Nephron progenitor cell (in vitro differentiated cells): ENCODE data around the gene BLOC1S5.

Experiments
- DNase-seq: peaks from one replicate; pipeline ENCODE4 v3.0.0; 2021
- H3K27ac Mint-ChIP-seq: 2 replicates; pipeline ENCODE4 v1.8.0; 2021; ENCODE audit warnings: mild to moderate bottlenecking, moderate library complexity, mixed read lengths
- H3K27me3 Mint-ChIP-seq: 2 replicates; pipeline ENCODE4 v1.8.0; 2021; ENCODE audit warnings: mild to moderate bottlenecking, low read depth, mixed read lengths; ENCODE audit not compliant: poor library complexity
- H3K36me3 Mint-ChIP-seq: 2 replicates; pipeline ENCODE4 v1.8.0; 2021; ENCODE audit warnings: low read depth, mixed read lengths
- H3K4me1 Mint-ChIP-seq: 2 replicates; pipeline ENCODE4 v1.8.0; 2021; ENCODE audit warnings: mixed read lengths
- H3K4me3 Mint-ChIP-seq: 2 replicates; pipeline ENCODE4 v1.8.0; 2021; ENCODE audit warnings: mild to moderate bottlenecking, moderate library complexity, mixed read lengths
- H3K9me3 Mint-ChIP-seq: 2 replicates; pipeline ENCODE4 v1.8.0; 2021; ENCODE audit warnings: mild to moderate bottlenecking, moderate library complexity, mixed read lengths
- TF ChIP-seq, protein P1 (sequence below): fragments of 200-600 bp; sonication (generic); IDR thresholded peaks from 2 replicates; pipeline ENCODE4 v1.5.0; 2021; ENCODE audit warnings: antibody characterized with exemption

The BLOC1S5 gene

DNA sequence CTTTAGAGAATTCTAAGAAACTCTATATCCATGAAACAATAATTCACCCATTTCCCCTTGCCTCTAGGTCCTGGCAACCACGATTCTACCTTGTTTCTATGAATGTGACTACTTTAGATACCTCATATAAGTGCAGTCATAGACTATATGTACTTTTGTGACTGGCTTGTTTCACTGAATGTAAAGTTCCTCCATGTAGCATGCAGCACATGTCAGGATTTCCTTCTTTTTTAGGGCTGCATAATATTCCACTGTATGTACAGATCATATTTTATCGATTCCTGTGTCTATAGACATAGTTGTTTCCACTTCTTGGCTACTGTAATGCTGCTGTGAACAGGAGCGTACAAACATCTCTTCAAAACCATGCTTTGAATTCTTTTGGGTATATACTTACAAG, 26.5 kb upstream of the BLOC1S5 start:
- no peak for DNase-seq
- Mint-ChIP-seq H3K36me3 (peaks cover 94% of the 10 kb centered on the region), H3K27ac (no peak overlapping the region), H3K4me3 (no peak overlapping the region), H3K9me3 (peaks cover 40% of the 10 kb centered on the region), H3K27me3 (no peaks in the 10 kb centered on the region), H3K4me1 (no peaks in the 10 kb centered on the region)
- TF ChIP-seq, protein P1, sequence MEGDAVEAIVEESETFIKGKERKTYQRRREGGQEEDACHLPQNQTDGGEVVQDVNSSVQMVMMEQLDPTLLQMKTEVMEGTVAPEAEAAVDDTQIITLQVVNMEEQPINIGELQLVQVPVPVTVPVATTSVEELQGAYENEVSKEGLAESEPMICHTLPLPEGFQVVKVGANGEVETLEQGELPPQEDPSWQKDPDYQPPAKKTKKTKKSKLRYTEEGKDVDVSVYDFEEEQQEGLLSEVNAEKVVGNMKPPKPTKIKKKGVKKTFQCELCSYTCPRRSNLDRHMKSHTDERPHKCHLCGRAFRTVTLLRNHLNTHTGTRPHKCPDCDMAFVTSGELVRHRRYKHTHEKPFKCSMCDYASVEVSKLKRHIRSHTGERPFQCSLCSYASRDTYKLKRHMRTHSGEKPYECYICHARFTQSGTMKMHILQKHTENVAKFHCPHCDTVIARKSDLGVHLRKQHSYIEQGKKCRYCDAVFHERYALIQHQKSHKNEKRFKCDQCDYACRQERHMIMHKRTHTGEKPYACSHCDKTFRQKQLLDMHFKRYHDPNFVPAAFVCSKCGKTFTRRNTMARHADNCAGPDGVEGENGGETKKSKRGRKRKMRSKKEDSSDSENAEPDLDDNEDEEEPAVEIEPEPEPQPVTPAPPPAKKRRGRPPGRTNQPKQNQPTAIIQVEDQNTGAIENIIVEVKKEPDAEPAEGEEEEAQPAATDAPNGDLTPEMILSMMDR, result no peak

DNA sequence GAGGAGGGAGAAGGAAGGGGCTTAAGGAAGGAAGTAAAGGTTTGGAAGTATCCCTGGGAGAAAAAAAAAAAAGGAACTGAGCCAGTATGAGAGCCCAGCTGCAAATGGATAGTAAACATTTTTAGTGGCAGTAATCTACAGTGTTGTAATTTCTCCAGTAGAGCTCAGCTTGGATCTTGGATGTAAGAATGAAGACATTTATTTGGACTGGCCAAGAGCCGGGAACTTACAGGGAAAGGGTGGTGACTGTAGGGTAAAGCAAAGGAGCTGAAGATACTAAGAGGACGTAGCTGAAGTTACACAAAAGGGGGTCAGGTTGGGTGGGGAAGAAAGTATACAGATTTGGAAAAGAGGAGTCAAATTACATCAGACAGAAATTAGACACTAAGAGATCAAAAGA, 24.7 kb upstream of the BLOC1S5 start:
- Mint-ChIP-seq H3K9me3 (peaks cover 40% of the 10 kb centered on the region), H3K4me1 (no peaks in the 10 kb centered on the region), H3K36me3 (peaks cover 78% of the 10 kb centered on the region), H3K27ac (no peak overlapping the region), H3K4me3 (no peak overlapping the region), H3K27me3 (no peaks in the 10 kb centered on the region)
- TF ChIP-seq, protein P1, result no peak
- no peak for DNase-seq

DNA sequence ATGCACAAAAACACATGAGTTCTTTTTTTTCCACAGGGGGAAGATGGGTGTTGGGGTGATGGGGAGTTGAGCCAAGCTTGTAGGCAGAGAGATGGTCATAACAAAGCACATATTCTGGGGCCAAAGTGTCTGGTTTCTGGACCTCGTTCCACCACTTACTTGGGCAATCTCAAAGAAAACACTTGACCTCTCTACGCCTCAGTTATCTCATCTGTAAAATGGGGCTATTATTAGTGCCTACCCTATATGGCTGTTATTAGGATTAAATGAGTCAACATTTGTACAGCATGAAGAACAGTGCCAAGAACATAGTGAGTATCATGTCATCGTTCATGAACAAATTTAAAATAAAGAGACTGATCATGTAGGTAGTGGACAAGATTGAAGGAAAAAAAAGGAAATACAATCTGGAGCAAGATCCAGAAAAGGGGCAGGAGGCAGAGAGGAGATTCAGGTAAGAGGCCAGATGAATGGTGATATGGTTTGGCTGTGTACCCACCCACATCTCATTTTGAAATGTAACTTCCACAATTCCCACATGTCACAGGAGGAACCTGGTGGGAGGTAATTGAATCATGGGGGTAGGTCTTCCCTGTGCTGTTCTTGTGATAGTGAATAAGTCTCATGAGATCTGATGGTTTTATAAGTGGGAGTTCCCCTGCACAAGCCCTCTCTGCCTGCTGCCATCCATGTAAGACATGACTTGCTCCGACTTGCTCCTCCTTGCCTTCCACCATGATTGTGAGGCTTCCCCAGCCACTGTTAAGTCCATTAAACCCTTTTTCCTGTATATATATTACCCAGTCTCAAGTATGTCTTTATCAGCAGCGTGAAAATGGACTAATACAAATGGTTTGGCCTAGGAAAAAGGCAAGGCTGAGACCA, 23.9 kb upstream of the BLOC1S5 start:
- H3K4me1 Mint-ChIP-seq, result no peaks in the 10 kb centered on the region
- peaks cover 70% of the 10 kb centered on the region for H3K36me3 Mint-ChIP-seq
- TF ChIP-seq, protein P1, result no peak
- H3K9me3 Mint-ChIP-seq, result peaks cover 40% of the 10 kb centered on the region
- no peak overlapping the region for H3K4me3 Mint-ChIP-seq
- no peaks in the 10 kb centered on the region for H3K27me3 Mint-ChIP-seq
- H3K27ac Mint-ChIP-seq, result no peak overlapping the region
- no peak for DNase-seq

DNA sequence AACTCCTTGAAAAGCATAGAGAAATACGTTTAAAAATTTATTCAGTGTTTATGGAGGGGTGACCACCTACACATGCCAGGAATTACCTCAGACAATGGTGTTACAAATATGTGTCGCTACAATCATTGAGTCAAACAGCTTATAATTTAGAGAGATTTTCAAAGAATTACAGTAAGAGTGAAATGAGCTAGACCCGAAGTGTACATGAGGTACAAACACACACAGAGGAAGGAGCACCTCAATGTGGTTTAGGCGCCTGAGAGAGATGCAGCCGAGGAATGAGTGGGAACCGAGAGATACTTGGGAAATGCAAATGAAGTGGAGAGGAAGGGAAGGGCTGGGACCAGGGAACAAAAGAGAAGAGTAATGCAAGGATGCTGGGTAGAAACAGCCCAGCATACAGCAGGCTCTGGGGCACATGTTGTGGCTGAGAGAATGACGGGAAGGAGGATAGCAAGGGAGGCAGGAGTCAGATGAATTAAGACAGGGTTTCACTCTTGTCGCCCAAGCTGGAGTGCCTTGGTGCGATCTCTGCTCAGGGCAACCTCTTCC, 22.6 kb upstream of the BLOC1S5 start:
- no peak for DNase-seq
- Mint-ChIP-seq H3K4me1 (no peaks in the 10 kb centered on the region), H3K9me3 (peaks cover 40% of the 10 kb centered on the region), H3K4me3 (peak overlapping the region; percentile 8), H3K27ac (peak overlapping the region; percentile 32), H3K27me3 (no peaks in the 10 kb centered on the region), H3K36me3 (peaks cover 65% of the 10 kb centered on the region)
- TF ChIP-seq, protein P1, result no peak

DNA sequence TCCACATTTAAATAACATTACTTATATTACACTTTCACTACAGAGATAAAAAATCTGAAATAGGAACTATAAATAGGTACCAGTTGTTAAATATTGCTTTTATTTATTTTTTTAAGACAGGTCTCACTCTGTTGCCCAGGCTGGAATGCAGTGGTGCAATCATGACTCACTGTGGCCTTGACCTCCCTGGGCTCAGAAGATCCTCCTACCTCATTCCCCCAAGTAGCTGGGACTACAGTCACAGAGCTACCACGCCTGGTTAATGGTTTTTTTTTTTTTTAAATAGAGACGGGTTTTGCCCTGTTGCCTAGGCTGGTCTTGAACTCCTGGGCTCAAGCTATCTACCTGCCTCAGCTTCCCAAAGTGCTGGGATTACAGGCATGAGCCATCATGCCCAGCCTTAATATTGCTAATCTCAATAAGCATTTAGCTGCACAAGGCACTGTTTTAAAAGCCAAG, 20.9 kb upstream of the BLOC1S5 start:
- H3K27me3 Mint-ChIP-seq, result no peaks in the 10 kb centered on the region
- no peak for DNase-seq
- peaks cover 11% of the 10 kb centered on the region for H3K4me1 Mint-ChIP-seq

More for the DNA sequence above, 20.9 kb upstream of the BLOC1S5 start:
- H3K27ac Mint-ChIP-seq, result no peak overlapping the region
- TF ChIP-seq, protein P1, result no peak
- peaks cover 59% of the 10 kb centered on the region for H3K36me3 Mint-ChIP-seq
- peaks cover 27% of the 10 kb centered on the region for H3K9me3 Mint-ChIP-seq
- H3K4me3 Mint-ChIP-seq, result no peak overlapping the region
